ENCODE data around the gene TYW3.
A peak's percentile ranks its signal among the peaks of the same experiment; 100 is the strongest.

Gene TYW3

GRCh38 chr1:74732960-74733603 is at the start of gene TYW3, which contains the start of gene CRYZ:
Gene TYW3 (plus strand): TSS chr1:74733152. CDS start chr1:74733245, 93 bp downstream.
Gene CRYZ (minus strand): TSS chr1:74733050. CDS start chr1:74724821, 8,229 bp downstream.
- peak; percentile 70 for DNase-seq (ENCODE audit: extremely low spot score)
- TF ChIP-seq CTCF (IDR thresholded peaks at IDR 0.05; ENCODE audit: control extremely low read depth, extremely low read depth, low read depth, missing control alignments): no peak
- ChIA-PET CTCF (interaction anchor here (0.8 to 5.0 kb wide), 24 partner anchors 8 to 893 kb away, joined by 3 to 33 read pairs (median 5); no protein-coding TSS in a partner anchor), POLR2A (no interaction called here)

- POLR2A ChIA-PET: no interaction called here
- CTCF ChIA-PET: no interaction called here
- TF ChIP-seq CTCF (IDR thresholded peaks at IDR 0.05; ENCODE audit: control extremely low read depth, extremely low read depth, low read depth, missing control alignments): no peak
- no peak for DNase-seq (ENCODE audit: extremely low spot score)
These were observed 49.3 kb upstream of the TYW3 start for GRCh38 chr1:74683656-74684055.

GRCh38 chr1:74684301-74684700 is 48.7 kb upstream of the TYW3 start:
- no peak for TF ChIP-seq CTCF (IDR thresholded peaks at IDR 0.05; ENCODE audit: control extremely low read depth, extremely low read depth, low read depth, missing control alignments)
- ChIA-PET CTCF (no interaction called here), POLR2A (no interaction called here)
- no peak for DNase-seq (ENCODE audit: extremely low spot score)

GRCh38 chr1:74686928-74687327 is 46.0 kb upstream of the TYW3 start:
- DNase-seq (ENCODE audit: extremely low spot score): no peak
- CTCF ChIA-PET: interaction anchor here (1.0 to 1.6 kb wide), 6 partner anchors 10 to 185 kb away, joined by 3 to 5 read pairs (median 3); no protein-coding TSS in a partner anchor
- POLR2A ChIA-PET: interaction anchor here (0.5 kb wide), 1 partner anchor 16 kb away, joined by 4 read pairs; no protein-coding TSS in a partner anchor
- no peak for TF ChIP-seq CTCF (IDR thresholded peaks at IDR 0.05; ENCODE audit: control extremely low read depth, extremely low read depth, low read depth, missing control alignments)

GRCh38 chr1:74689621-74690363 is 43.2 kb upstream of the TYW3 start:
- POLR2A ChIA-PET: no interaction called here
- peak; percentile 84 for TF ChIP-seq CTCF (IDR thresholded peaks at IDR 0.05; ENCODE audit: control extremely low read depth, extremely low read depth, low read depth, missing control alignments)
- CTCF ChIA-PET: interaction anchor here (0.8 to 4.6 kb wide), 36 partner anchors 10 to 850 kb away, joined by 3 to 62 read pairs (median 5); partner anchors contain the start of genes CRYZ, ERICH3 and TYW3
- DNase-seq (ENCODE audit: extremely low spot score): peak; percentile 18

GRCh38 chr1:74690364-74690696 is 42.6 kb upstream of the TYW3 start:
- no peak for DNase-seq (ENCODE audit: extremely low spot score)
- peak; percentile 1 for TF ChIP-seq CTCF (IDR thresholded peaks at IDR 0.05; ENCODE audit: control extremely low read depth, extremely low read depth, low read depth, missing control alignments)
- CTCF ChIA-PET: interaction anchor here (0.8 to 4.6 kb wide), 27 partner anchors 11 to 851 kb away, joined by 3 to 62 read pairs (median 5); partner anchors contain the start of genes CRYZ, ERICH3 and TYW3
- POLR2A ChIA-PET: no interaction called here

Data from GM10248 (cell line).